GM19452 (cell line): ENCODE data around the gene DUOXA2.
"Not testable (repeated sequence)": the region's sequence is repeated elsewhere in the genome, so short reads cannot be mapped to it uniquely, and the experiment has no call there.

Experiments used
- ATAC-seq: cut with Tn5 transposase; IDR thresholded peaks from one replicate; pipeline ENCODE4 v1.9.1; 2021; ENCODE audit not compliant: unreplicated experiment

Gene DUOXA2

DNA sequence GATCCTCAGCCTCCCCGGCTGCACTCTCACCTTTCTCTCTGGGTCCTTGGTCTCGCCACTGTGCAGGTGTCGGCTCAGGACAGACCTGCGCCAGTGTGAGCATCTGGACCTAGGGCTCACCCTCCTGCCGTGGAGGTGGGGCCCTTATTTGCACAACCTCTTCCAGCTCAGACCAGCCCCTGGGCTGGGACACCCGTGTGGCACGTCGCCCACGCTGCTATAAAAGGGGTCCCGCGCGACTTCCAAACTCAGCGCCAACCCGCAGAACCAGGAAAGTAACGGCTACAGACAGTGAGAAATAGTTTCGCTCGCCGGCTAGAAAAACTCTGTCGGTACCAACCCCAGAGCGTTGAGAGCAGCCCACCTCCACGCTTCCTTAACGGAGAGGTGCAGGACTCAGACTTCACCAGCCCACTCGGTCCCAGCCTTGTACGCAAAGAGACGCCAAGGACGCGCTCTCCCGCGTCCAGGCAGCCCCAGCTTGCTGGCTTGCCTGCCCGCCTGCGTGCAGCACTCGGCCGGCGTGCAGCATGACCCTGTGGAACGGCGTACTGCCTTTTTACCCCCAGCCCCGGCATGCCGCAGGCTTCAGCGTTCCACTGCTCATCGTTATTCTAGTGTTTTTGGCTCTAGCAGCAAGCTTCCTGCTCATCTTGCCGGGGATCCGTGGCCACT, at the start of gene DUOXA2, which contains the start of gene DUOX2:
DUOXA2 (plus strand) TSS at position 251 of the 675 bp plus-strand sequence; CDS start at position 531, 280 bp downstream.
DUOX2 (minus strand) TSS at position 97 of the 675 bp plus-strand sequence. CDS start 761 bp downstream, outside the sequence.
- no peak for ATAC-seq

DNA sequence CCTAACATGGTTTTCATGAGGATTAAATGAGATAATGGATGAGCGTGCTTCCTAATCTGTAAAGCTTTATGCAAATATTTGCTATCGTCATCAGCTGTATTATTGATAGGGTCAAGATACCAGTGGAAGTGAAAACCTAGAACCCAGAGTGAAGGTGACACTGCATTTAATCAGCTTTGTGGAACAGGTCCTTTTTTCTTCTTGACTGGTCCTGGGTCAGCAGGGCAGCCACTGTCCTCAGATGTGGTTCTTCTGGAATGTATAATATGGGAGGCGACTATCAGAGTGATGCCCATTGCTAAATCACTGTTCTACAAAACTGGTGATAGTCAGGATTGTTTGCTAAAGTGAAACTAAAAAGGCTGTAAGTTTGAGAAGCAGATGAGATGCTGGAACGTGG, 49.7 kb upstream of the DUOXA2 start:
- ATAC-seq: no peak

DNA sequence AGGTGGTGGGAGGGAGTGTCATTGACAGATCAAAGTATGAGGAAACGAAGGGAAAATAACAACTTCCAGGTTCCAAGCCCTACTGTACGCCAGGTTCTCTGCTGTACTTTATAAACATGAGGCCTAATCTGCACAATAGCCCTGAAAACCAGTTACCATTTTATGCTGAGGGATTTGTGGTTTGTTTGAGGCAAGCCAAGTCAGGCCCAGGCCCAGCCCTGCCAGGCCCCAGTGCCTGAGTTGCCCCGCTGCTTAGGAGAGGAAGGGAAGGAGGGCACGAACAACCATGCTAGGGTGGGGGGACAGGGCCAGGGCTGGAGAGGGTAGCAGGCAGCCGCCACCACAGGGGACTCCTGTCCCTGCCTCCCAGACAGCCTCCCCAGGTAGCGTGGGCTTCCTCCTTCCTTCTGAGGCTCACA, 44.2 kb upstream of the DUOXA2 start:
- ATAC-seq: not testable (repeated sequence)

DNA sequence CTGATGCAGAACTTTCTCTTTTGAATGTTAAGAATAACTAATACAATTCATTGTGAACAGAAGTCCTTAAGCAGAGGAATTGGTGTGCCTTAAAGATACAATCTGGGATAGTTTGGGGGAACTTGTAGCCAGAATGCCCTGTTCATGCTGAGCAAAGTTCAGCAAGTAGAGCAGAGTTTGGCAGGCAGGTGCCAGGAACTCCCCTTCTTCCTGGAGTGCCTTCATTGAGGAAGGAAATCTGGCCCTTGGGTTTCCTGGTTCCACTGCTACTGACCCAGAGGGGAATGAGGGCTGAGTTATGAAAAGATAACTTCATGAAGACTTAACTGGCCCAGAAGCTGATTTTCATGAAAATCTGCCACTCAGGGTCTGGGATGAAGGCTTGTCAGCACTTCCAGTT, 40.5 kb upstream of the DUOXA2 start:
- ATAC-seq: not testable (repeated sequence)

DNA sequence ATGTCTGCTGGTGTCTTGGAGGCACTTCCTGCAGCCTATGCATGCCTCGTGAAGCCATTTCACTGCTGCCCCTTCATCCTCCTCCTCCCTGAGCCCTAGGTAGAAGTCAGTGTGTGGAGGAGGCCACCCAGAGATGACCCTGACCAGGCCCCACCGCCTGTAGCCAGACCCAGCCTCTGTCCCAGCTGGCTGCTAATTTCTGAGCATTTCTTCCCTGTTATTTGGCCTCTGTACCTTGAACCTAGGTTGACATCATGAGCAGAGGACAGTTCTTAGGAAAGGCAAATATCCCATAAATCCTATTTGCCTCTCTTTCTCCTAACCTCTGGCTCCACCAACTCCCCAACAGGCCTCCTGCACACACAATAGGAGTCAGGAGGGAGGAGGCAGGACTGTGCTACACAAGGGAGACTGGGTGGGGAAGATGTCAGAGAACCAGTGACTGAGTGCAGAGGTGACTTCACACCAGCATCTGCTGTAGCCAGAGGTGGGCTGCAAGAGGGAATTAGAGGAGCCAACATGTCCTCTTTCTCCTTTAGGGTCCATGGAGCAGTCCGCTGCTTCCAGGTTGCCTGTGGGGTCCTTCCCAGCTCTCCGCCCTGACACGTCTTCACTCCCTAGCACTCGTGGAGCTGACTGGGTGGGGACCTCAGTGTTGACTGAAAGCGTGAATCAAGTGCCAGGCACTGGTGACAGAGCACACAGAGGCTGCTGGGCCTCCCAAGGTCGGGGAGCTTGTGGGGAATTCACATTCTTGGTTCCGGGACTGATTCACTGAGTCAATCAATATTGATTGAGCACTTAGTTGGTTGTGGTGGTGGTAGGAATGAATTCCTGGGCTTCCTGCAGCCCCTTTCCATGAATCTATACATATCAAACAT, 38.4 kb upstream of the DUOXA2 start:
- not testable (repeated sequence) for ATAC-seq

DNA sequence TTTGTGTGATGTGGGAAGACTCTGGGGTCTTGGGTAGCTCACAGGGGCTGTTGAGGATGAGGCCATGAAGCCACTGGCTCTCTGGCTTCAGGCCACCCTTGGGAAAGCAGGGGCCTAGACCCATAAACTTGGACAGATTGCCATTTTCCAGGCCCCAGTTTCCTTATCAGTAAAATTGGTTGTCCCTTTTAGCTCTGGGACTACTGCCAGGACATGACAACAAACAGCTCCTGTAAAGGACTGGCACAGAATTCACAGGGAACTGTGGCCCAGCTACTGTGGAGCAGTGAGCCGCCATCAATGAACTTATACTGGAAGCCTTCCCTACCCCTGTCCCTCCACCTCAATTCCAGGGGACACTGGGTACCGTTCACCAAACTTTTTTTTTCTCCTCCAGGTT, 36.7 kb upstream of the DUOXA2 start:
- not testable (repeated sequence) for ATAC-seq

DNA sequence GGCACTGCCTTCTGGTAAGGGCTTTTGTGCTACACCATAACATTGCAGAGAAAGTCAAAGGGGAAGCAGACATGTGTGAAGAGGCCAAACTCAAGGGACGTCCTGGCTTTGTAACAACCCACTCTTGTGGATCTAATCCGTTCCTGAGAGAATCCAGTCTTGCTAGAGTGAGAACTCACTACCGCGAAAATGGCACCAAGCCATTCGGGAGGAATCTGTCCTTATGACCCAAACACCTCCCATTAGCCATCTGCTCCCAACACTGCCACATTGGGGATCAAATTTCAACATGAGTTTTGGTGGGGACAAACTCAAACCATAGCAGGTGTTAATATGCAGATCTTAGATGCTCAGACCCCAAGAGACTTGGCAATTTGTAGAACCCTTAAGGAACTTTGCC, 34.9 kb upstream of the DUOXA2 start:
- ATAC-seq: not testable (repeated sequence)

DNA sequence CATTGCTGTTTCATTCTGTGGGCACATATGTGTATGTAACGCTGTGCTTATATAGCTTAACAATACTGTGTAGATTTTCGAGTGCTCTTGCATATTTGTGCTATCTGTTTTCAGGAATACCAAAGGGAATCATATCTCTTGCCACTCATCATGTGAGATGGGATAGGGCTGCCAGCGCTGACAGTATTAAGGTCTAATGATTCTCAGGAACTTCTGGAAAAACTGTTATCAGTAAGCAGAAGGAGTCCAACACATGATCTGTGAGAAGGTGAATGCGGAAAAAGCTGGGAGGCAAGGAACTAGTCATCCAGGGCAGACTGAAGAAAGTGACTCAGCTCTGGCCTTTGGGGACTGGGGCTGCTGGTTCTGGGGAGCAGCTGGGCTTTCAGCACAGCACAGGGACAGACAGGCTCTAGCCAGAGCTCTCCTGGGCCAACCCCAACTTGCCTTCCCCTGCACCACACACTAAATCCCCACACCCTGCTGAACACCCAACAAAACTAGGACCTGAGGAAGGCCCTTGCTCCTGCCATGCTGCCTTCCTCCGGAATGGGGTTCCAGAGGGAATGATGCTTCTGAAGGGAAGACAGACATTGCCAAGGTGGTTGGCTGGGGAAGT, 34.4 kb upstream of the DUOXA2 start:
- ATAC-seq: not testable (repeated sequence)

DNA sequence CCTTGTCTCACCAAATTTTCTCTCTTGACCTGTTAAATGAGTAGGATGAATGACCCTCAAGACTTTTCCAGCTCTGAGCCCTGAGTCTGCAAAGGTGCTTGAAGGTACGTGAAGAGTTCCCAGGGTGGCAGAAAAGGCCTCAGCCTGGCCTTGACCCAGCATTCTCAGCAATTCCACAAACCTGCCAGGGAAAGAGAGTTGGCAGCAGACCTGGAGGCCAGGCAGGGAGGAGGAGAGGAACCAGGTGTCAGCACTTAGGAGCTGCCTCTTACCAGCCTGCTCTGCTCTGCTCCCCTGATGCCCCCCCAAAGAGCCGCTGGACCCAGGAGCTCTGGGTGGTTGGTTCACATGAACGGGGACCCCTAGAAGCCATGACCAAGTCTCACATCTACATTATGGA, 33.5 kb upstream of the DUOXA2 start:
- ATAC-seq: not testable (repeated sequence)

DNA sequence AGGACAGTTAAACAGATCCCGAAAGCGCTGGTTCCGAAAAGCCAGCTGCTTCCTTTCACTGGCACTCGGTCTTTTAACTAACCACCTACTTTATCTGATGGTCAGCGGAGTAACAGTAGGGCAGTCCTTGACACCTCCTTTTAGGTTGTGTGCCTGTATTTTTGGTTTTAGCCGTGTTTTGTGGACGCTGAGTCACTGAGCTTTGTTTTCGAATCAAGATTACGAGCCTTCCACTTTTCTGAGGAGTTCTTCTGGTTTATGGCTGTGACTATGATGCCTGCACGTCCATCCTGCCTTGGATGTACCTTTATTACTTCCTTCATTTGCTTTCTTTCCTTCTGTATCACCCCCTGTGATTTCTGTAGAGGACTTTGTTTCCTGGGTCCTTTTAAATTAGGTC, 31.7 kb upstream of the DUOXA2 start:
- not testable (repeated sequence) for ATAC-seq

DNA sequence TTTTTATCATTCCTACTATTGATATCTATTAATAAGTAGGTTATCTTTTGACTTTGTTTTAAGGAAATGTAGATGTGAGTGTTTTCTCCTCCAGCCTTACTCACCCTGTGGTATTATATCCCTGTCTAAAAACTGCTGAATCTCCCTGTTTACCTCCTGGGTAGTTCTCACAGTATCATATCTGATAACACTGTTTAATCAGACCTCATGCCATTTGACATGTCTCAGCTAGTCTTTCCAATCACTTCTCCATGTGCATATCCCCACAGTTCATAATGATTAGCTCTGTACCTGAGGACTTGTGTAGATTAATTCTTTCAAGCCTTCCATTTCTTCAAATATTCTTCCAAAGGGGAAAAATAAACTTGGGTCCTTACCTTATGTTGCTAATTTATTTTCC, 30.9 kb upstream of the DUOXA2 start:
- no peak for ATAC-seq

DNA sequence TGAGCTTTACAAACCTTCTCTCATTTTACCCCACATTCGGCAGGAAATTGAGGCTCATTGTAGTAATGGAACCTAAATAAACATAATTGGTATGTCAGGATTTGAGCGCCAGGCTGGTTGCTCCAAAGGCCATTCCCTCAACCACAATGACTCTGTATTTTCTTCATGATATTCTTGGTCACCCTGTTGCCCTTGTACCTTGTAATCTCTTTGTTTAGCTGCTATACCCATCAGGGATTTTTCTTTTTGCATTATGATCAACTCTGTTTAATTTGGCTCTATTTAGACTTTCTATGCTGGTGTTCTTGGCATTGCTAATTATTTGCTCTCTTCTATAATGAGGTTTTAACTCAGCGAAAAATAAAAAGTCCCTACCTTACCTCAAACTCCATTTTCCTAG, 30.0 kb upstream of the DUOXA2 start:
- ATAC-seq: no peak

DNA sequence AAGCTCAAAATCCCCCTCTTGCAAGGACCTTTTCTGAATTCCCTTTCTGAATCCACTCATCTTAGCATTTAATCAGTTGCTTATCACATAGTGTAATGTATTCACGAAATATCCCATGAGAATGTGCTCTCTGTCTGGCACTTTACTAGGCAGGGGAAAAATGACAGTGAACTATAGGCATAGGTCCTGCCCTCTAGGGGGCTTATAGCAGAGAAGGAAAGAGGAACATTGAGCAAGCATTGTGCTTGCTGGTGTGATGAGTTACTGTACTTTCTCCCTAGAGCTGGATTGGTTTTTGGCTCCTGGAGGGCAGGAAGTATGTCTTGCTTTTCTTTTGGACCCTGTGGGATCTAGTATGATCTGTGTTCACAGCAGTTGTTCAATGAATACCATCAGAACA, 26.6 kb upstream of the DUOXA2 start:
- no peak for ATAC-seq

DNA sequence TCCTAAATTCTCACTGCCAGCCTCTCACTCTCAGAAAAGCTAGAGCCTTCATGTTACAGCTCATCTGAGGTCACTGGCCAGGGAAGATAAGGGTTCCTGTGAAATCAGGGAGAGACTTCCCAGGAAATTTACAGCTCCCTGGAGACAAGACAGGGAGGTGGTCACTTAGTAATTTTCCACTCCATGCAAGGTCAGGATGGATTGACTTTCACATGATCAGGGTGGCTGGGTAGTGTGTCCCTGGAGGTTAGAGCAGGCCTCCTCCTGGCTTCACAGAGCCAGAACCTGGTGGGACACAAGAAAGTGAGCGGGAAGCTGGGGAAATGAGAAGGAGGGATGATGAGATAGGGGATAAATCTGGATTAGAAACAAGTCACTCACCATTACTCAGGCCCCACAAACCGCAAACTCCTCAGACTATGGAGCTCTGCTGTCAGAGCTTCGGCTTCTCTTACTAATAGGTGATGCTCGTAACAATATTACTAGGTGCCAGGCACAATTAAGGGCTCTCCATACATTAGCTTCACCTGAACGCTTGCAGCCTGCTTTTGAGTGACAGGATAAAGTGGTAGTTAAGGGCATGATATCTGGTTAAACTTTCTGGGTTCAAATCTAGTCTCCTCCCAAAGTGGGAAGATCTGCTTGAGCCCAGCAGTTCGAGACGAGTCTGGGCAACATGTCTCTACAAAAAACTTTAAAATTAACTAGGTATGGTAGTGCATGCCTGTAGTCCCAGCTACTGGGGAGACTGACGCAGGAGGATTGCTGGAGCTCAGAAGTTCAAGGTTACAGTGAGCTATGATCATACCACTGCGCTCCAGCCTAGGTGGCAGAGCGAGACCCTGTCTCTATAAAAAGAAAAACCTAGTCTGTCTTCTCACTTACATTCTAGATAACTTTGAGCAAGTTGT, 25.1 kb upstream of the DUOXA2 start:
- ATAC-seq: no peak

DNA sequence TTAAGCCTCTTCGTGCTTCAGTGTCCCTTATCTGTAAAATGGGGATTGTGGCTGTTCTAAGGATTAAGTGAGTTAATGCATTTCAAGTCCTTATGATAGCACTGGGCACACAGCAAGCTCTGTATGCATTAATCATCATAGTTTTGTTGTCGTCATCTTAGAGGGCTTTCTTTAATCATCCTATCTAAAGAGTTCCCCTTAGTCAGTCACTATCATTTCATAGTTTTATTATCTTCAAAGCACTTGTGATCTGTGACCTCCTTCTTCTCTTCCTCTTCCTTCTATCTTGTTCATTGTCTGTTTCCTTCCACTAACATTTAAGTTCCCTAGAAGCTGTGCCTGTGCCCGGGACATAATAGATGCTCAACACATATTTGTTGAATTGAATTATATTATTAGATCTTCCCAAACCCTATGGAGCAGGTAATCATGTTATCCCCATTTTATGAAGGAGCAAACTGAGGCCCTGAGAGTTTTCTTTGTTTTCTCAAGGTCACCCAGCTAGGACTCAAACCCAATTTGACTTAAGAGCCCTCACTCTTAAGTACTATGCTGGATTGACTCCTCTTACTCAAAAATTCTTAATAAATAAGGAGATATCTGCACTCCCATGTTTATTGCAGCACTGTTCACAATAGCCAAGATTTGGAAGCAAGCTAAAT, 24.3 kb upstream of the DUOXA2 start:
- ATAC-seq: no peak

DNA sequence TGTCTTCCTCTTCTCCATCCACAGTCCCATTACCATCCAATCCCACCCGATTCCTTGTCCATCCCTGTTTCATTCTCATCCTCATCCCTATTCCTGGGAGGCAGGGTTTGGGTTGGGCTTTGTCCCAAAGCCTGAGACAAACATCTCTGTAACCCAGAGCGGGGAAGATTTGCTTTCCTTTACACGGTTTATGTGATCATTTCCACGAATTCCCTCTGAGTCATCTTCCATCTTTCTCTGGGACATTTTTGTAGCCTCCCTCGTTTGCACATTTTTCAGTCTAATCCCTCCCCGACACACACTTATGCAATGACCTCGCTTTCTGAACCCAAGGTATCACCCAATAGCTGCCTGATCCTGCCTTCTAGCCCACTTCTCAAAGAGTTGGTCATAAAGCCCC, 23.0 kb upstream of the DUOXA2 start:
- no peak for ATAC-seq

DNA sequence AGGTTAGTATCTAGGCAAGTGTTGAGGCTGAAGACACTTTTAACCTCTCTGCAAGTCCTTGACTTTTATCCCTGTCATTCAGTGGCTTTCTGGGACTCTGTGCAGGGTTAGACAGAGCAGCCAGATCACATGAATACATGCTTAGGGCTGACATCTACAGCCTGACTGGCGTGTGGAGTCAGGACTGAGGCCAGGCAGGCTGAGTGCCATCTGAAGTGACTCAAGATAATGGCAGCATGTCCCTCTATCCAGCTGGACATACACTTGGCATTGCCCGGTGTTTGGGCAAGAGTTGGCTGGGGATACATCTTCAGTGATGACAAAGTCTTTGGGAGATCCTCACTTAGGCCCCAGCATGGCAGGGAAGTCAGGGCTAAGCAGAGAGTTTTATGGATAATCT, 22.6 kb upstream of the DUOXA2 start:
- ATAC-seq: no peak

DNA sequence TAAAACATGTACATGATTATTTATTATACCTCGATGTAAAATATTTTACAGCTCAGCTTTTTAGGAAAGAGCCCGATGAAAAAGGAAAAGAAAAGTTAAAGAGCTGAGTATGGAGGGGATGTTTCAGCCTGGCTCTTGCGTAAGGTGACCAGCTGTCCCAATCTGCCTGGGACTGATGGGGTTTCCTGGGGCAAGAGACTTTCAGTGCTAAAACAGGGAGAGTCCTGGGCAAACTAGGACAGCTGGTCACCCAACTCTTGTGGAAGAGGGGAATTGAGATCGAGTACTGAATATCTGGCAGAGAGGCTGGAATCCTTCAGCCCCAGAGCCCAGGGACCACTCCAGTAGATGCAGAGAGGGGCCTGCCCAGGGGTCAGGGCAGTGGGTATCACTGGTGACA, 21.1 kb upstream of the DUOXA2 start:
- no peak for ATAC-seq

DNA sequence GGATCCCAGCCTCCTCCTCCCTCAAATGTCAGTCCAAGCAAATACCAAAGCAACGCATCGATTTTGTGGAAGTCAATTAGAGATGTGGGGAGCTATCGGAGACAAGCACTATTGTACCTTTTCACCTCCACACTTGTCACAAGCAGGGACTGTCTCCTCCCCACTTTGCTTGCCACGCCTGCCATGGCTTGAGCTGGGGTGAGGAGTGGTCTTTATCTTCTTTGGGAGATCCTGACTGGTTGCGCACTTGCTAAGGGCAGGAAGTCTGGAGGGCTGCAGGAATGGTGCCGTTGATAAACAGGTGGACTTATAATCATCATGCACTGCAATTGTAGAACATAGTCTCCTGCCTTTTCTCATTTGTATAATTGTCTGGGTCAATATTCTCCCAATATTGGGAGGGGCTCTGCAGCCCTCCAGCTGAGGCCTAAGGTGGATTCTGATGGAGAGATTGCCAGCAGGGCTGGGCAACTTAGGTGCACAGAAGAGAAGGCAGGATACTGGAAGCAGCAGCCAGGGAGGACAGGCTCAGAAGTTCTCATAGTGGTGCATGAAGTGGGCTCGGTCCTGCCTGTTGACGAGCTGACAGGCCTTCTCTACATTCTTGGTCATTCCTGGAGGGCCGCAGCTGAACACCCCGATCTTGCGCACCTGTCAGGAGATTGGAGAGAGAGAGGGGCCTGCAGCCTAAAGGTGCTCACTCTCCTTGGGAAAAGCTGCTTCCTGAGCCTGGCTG, 20.3 kb upstream of the DUOXA2 start:
- ATAC-seq: no peak
